ENCODE results near the gene NSG2.

GRCh38 chr5:174097486-174098185 lies 52.1 kb downstream of the NSG2 start:
- TF ChIP-seq CTCF (IDR thresholded peaks at IDR 0.05) = no peak
- no peak for TF ChIP-seq ZFX (IDR thresholded peaks at IDR 0.05; ENCODE audit: borderline replicate concordance)
